ENCODE results near the gene PTPRN2.
"Not testable (repeated sequence)": the region's sequence is repeated elsewhere in the genome, so short reads cannot be mapped to it uniquely, and the experiment has no call there.

Gene PTPRN2

GRCh38 chr7:157596881-157597280 is 990.7 kb downstream of the PTPRN2 start:
- DNase-seq (ENCODE audit: low spot score), result no peak

- no peak for DNase-seq (ENCODE audit: low spot score)
Measured at GRCh38 chr7:157596471-157596870, 991.2 kb downstream of the PTPRN2 start.

- DNase-seq (ENCODE audit: low spot score), result no peak
Measured at GRCh38 chr7:157596026-157596425, 991.6 kb downstream of the PTPRN2 start.

- DNase-seq (ENCODE audit: low spot score), result no peak
Measured at GRCh38 chr7:157595086-157595855, 992.4 kb downstream of the PTPRN2 start.

GRCh38 chr7:157594306-157594705 is 993.3 kb downstream of the PTPRN2 start:
- no peak for DNase-seq (ENCODE audit: low spot score)

- DNase-seq (ENCODE audit: low spot score), result no peak
Measured at GRCh38 chr7:157593541-157593940, 994.1 kb downstream of the PTPRN2 start.

GRCh38 chr7:157592636-157593320 is 994.8 kb downstream of the PTPRN2 start:
- DNase-seq (ENCODE audit: low spot score), result not testable (repeated sequence)

- DNase-seq (ENCODE audit: low spot score), result no peak
Measured at GRCh38 chr7:157590526-157590925, 997.1 kb downstream of the PTPRN2 start.

- no peak for DNase-seq (ENCODE audit: low spot score)
Measured at GRCh38 chr7:157589680-157590079, 997.9 kb downstream of the PTPRN2 start.

- DNase-seq (ENCODE audit: low spot score), result no peak
Measured at GRCh38 chr7:157587805-157588560, 999.6 kb downstream of the PTPRN2 start.

GRCh38 chr7:157587051-157587804 is 1000.4 kb downstream of the PTPRN2 start:
- DNase-seq (ENCODE audit: low spot score), result no peak

- DNase-seq (ENCODE audit: low spot score), result no peak
Measured at GRCh38 chr7:157586426-157586955, 1001.1 kb downstream of the PTPRN2 start.

GRCh38 chr7:157585113-157585861 is 1002.3 kb downstream of the PTPRN2 start:
- DNase-seq (ENCODE audit: low spot score), result no peak

- DNase-seq (ENCODE audit: low spot score), result no peak
Measured at GRCh38 chr7:157584420-157584819, 1003.2 kb downstream of the PTPRN2 start.

GRCh38 chr7:157581740-157582139 is 1005.9 kb downstream of the PTPRN2 start:
- DNase-seq (ENCODE audit: low spot score), result no peak

GRCh38 chr7:157580324-157580723 is 1007.3 kb downstream of the PTPRN2 start:
- DNase-seq (ENCODE audit: low spot score), result no peak

GRCh38 chr7:157579425-157579824 is 1008.2 kb downstream of the PTPRN2 start:
- DNase-seq (ENCODE audit: low spot score), result no peak

- DNase-seq (ENCODE audit: low spot score), result no peak
Measured at GRCh38 chr7:157577796-157578339, 1009.8 kb downstream of the PTPRN2 start.

- DNase-seq (ENCODE audit: low spot score), result no peak
Measured at GRCh38 chr7:157577061-157577460, 1010.6 kb downstream of the PTPRN2 start.

- DNase-seq (ENCODE audit: low spot score), result no peak
Measured at GRCh38 chr7:157576415-157576814, 1011.2 kb downstream of the PTPRN2 start.

GRCh38 chr7:157575777-157576176 is 1011.8 kb downstream of the PTPRN2 start:
- no peak for DNase-seq (ENCODE audit: low spot score)

Measured in D341Med (cell line).